ENCODE results near the gene AP2S1. TPM values are rescaled to one million over a fixed set of nuclear protein-coding genes. Genes with fewer than 3 reads are reported as not detected.
"Not testable (repeated sequence)": the region's sequence is repeated elsewhere in the genome, so short reads cannot be mapped to it uniquely, and the experiment has no call there.

Gene AP2S1
- polyA plus RNA-seq, 1 experiment, result 148 TPM

DNA sequence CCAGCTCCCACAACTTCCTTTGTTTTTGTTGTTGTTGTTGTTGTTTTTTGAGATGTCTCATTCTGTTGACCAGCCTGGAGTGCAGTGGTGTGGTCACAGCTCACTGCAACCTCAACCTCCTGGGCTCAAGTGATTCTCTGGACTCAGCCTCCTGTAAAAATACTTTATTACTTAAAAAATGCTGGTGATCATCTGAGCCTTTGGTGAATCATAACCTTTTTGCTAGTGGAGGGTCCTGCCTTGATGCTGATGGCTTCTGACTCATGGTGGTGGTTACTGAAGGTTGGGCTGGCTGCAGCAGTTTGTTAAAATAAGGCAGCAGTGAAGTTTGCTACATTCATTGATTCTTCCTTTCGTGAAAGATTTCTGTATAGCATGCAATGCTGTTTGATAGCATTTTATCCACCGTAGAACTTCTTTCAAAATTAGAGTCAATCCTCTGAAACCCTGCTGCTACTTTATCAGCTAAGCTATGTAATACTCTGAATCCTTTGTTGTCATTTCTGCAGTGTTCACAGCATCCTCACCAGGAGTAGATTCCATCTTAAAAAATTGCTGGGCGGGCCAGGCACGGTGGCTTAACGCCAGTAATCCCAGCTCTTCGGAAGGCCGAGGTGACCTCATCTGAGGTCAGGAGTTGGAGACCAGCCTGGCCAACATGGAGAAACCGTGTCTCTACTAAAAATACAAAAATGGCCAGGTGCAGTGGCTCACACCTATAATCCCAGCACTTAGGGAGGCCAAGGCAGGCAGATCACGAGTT, 28.1 kb upstream of the AP2S1 start:
- Histone ChIP-seq H3K4me3 (ENCODE audit: low read depth, low read length) (no peak overlapping the region), H3K27ac (ENCODE audit: low read depth, low read length) (peak overlapping the region; percentile 89), H3K9me3 (ENCODE audit: control insufficient read depth, insufficient read depth, low read length) (no peaks in the 10 kb centered on the region), H3K27me3 (ENCODE audit: control insufficient read depth, insufficient read depth, low read length) (no peaks in the 10 kb centered on the region)
- ChIA-PET CTCF (interaction anchor here (0.5 kb wide), 1 partner anchor 272 kb away, joined by 3 read pairs; no protein-coding TSS in a partner anchor), POLR2A (interaction anchor here (0.6 to 1.1 kb wide), 3 partner anchors 11 to 90 kb away, joined by 3 to 4 read pairs (median 4); no protein-coding TSS in a partner anchor)
- TF ChIP-seq, protein P1, sequence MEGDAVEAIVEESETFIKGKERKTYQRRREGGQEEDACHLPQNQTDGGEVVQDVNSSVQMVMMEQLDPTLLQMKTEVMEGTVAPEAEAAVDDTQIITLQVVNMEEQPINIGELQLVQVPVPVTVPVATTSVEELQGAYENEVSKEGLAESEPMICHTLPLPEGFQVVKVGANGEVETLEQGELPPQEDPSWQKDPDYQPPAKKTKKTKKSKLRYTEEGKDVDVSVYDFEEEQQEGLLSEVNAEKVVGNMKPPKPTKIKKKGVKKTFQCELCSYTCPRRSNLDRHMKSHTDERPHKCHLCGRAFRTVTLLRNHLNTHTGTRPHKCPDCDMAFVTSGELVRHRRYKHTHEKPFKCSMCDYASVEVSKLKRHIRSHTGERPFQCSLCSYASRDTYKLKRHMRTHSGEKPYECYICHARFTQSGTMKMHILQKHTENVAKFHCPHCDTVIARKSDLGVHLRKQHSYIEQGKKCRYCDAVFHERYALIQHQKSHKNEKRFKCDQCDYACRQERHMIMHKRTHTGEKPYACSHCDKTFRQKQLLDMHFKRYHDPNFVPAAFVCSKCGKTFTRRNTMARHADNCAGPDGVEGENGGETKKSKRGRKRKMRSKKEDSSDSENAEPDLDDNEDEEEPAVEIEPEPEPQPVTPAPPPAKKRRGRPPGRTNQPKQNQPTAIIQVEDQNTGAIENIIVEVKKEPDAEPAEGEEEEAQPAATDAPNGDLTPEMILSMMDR (IDR thresholded peaks at IDR 0.05; ENCODE audit: low read depth, low read length), result no peak
- DNase-seq (ENCODE audit: low read depth, low spot score), result peak; percentile 66

DNA sequence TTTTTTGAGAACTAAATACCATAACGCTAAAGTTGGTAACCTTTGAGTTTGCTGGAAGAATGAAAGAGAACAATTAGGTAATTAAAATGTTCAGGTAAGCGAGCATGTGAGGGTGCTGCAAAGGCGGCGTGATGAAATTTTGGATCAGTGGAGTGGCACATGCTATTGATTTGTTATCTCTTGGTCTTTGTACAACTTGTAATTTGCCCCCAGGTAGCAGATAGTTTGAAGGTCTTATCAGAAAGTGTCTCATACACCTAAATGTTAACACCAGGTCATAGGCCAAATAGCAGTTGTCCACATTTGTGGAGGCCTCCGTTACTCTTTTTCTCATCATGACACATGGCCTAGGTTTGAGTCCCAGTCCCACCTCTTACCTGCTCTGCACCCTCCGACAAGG, 25.0 kb upstream of the AP2S1 start:
- no peak for DNase-seq (ENCODE audit: low read depth, low spot score)
- Histone ChIP-seq H3K27me3 (ENCODE audit: control insufficient read depth, insufficient read depth, low read length) (no peaks in the 10 kb centered on the region), H3K27ac (ENCODE audit: low read depth, low read length) (no peak overlapping the region), H3K9me3 (ENCODE audit: control insufficient read depth, insufficient read depth, low read length) (no peaks in the 10 kb centered on the region; the same call in 1 of the 2 replicates), H3K4me3 (ENCODE audit: low read depth, low read length) (no peak overlapping the region)
- POLR2A ChIA-PET, result no interaction called here
- TF ChIP-seq, protein P1 (IDR thresholded peaks at IDR 0.05; ENCODE audit: low read depth, low read length), result no peak
- CTCF ChIA-PET, result no interaction called here

DNA sequence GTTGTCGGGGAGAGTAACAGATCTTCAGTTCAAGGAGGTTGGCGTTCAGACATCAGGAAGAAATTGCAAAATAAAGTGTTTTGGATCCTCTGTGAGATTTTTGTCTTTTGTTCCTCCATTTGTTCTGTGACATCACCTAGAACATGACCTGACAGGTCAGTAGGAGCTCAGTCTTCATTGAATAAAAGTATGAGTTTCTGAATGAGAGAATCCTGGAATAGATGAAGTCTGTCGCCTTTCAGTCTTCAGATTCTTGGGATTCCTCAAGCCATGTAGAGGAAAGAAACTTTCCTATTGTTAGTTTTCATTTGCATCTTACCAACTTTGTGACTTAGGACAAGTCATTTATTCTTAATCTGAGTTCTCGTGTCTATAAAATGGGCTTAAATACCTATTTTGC, 24.6 kb upstream of the AP2S1 start:
- POLR2A ChIA-PET, result no interaction called here

DNA sequence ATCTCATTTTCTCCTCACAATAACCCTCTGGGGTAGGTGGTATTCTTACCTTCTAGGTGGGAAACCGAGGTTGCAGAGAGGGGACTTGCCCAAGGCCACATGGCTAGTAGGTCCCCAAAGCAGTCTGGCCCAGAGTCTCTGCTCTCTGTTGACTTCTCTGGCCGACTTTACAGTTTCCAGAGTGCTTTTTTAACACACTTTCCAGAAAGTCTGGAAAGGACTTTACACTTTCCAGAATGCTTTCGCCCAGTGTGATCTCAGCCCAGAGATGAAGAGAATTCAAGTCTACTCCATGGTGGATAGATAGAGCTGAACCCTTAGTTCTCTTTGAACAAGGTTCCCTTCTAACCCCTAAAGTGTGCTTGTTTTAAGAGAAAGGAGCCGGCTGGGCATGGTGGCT, 22.3 kb upstream of the AP2S1 start:
- POLR2A ChIA-PET, result no interaction called here
- no peak overlapping the region for H3K4me3 ChIP-seq (ENCODE audit: low read depth, low read length)
- H3K27ac ChIP-seq (ENCODE audit: low read depth, low read length), result no peak overlapping the region

More for the DNA sequence above, 24.6 kb upstream of the AP2S1 start:
- TF ChIP-seq, protein P1 (IDR thresholded peaks at IDR 0.05; ENCODE audit: low read depth, low read length), result no peak
- Histone ChIP-seq H3K27ac (ENCODE audit: low read depth, low read length) (no peak overlapping the region), H3K4me3 (ENCODE audit: low read depth, low read length) (no peak overlapping the region), H3K9me3 (ENCODE audit: control insufficient read depth, insufficient read depth, low read length) (no peaks in the 10 kb centered on the region; the same call in 1 of the 2 replicates), H3K27me3 (ENCODE audit: control insufficient read depth, insufficient read depth, low read length) (no peaks in the 10 kb centered on the region)
- no peak for DNase-seq (ENCODE audit: low read depth, low spot score)
- CTCF ChIA-PET, result no interaction called here

DNA sequence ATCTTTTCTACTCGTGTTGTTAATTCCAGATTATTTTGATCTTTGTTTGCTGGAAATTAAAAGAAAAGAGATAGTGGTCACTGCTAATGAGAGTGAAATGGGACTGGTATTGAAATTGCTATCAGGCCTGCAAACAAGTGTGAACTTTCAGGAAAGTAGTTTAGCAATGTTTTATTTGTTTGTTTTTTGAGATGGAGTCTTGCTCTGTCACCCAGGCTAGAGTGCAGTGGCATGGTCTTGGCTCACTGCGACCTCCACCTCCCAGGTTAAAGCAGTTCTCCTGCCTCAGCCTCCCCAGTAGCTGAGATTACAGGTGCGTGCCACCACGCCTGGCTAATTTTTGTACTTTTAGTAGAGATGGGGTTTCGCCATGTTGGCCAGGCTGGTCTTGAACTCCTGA, 20.5 kb upstream of the AP2S1 start:
- H3K4me3 ChIP-seq (ENCODE audit: low read depth, low read length); H3K27me3 ChIP-seq (ENCODE audit: control insufficient read depth, insufficient read depth, low read length); H3K27ac ChIP-seq (ENCODE audit: low read depth, low read length); CTCF ChIA-PET; H3K9me3 ChIP-seq (ENCODE audit: control insufficient read depth, insufficient read depth, low read length); POLR2A ChIA-PET; DNase-seq (ENCODE audit: low read depth, low spot score): not testable (repeated sequence)

More for the DNA sequence above, 22.3 kb upstream of the AP2S1 start:
- DNase-seq (ENCODE audit: low read depth, low spot score), result no peak
- no peaks in the 10 kb centered on the region for H3K27me3 ChIP-seq (ENCODE audit: control insufficient read depth, insufficient read depth, low read length)
- TF ChIP-seq, protein P1 (IDR thresholded peaks at IDR 0.05; ENCODE audit: low read depth, low read length), result no peak
- H3K9me3 ChIP-seq (ENCODE audit: control insufficient read depth, insufficient read depth, low read length), result no peaks in the 10 kb centered on the region; the same call in 1 of the 2 replicates
- CTCF ChIA-PET, result interaction anchor here (0.7 kb wide), 2 partner anchors 27 to 790 kb away, joined by 4 to 5 read pairs; no protein-coding TSS in a partner anchor
